ENCODE measurements around the gene SMPD3.

- TF ChIP-seq, protein P1, sequence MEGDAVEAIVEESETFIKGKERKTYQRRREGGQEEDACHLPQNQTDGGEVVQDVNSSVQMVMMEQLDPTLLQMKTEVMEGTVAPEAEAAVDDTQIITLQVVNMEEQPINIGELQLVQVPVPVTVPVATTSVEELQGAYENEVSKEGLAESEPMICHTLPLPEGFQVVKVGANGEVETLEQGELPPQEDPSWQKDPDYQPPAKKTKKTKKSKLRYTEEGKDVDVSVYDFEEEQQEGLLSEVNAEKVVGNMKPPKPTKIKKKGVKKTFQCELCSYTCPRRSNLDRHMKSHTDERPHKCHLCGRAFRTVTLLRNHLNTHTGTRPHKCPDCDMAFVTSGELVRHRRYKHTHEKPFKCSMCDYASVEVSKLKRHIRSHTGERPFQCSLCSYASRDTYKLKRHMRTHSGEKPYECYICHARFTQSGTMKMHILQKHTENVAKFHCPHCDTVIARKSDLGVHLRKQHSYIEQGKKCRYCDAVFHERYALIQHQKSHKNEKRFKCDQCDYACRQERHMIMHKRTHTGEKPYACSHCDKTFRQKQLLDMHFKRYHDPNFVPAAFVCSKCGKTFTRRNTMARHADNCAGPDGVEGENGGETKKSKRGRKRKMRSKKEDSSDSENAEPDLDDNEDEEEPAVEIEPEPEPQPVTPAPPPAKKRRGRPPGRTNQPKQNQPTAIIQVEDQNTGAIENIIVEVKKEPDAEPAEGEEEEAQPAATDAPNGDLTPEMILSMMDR (IDR thresholded peaks at IDR 0.05): no peak
- TF ChIP-seq POLR2AphosphoS5 (IDR thresholded peaks at IDR 0.05; ENCODE audit: low read depth, low read length): no peak
- TF ChIP-seq, protein P2, sequence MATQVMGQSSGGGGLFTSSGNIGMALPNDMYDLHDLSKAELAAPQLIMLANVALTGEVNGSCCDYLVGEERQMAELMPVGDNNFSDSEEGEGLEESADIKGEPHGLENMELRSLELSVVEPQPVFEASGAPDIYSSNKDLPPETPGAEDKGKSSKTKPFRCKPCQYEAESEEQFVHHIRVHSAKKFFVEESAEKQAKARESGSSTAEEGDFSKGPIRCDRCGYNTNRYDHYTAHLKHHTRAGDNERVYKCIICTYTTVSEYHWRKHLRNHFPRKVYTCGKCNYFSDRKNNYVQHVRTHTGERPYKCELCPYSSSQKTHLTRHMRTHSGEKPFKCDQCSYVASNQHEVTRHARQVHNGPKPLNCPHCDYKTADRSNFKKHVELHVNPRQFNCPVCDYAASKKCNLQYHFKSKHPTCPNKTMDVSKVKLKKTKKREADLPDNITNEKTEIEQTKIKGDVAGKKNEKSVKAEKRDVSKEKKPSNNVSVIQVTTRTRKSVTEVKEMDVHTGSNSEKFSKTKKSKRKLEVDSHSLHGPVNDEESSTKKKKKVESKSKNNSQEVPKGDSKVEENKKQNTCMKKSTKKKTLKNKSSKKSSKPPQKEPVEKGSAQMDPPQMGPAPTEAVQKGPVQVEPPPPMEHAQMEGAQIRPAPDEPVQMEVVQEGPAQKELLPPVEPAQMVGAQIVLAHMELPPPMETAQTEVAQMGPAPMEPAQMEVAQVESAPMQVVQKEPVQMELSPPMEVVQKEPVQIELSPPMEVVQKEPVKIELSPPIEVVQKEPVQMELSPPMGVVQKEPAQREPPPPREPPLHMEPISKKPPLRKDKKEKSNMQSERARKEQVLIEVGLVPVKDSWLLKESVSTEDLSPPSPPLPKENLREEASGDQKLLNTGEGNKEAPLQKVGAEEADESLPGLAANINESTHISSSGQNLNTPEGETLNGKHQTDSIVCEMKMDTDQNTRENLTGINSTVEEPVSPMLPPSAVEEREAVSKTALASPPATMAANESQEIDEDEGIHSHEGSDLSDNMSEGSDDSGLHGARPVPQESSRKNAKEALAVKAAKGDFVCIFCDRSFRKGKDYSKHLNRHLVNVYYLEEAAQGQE (IDR thresholded peaks at IDR 0.05; ENCODE audit: insufficient read depth in 1 of 2, low read depth in 2 of 2, low read length in 1 of 2): no peak
Measured at GRCh38 chr16:68335175-68335574, 113.1 kb downstream of the SMPD3 start.
